HCT116 (cell line): ENCODE measurements around the gene GPX1. TPM values are rescaled to one million over a fixed set of nuclear protein-coding genes. Genes with fewer than 3 reads are reported as not detected.
A peak's percentile ranks its signal among the peaks of the same experiment; 100 is the strongest.

Experiments used
- ATAC-seq: fragments of 200-7000 bp; cut with Tn5 transposase; 2 replicates; pipeline ENCODE4 v1.9.1; 2020; ENCODE audit warnings: mild to moderate bottlenecking, moderate library complexity
- BruUV-seq: library from RNA; stranded (reverse); fragments of 400-500 nt; replicated peaks from 2 replicates; lab custom pipeline; 2021; lab: Mats Ljungman, UMichigan
- CTCF ChIA-PET: fragments of 300-600 bp; sonication (Branson Sonifier 250); formaldehyde crosslinking; loops from one replicate; lab custom pipeline; 2021; ENCODE audit warnings: antibody characterized with exemption; lab: Charles Lee
- POLR2A ChIA-PET: fragments of 300-600, 350-600 bp; sonication (Branson Sonifier 250); formaldehyde crosslinking; loops from one replicate; lab custom pipeline; 2021; ENCODE audit warnings: antibody characterized with exemption; lab: Charles Lee
- RAD21 ChIA-PET, 2 experiments: fragments of 300-600 bp; sonication (Branson Sonifier 250); formaldehyde crosslinking; loops; one replicate each; lab custom pipeline; 2023; ENCODE audit warnings: low total read pairs in 2 of 2; ENCODE audit not compliant: uncharacterized antibody in 2 of 2, unreplicated experiment in 2 of 2, low non-redundant PET in 1 of 2; lab: Charles Lee
- DNase-seq: peaks from one replicate; pipeline ENCODE4 v3.0.0-alpha.2; 2010; ENCODE audit warnings: low read depth, low spot score
- H2AFZ ChIP-seq: fragments of 200-600 bp; shearing (Covaris generic), sonication (generic); 2 replicates; pipeline ENCODE4 v1.6.1; 2017; ENCODE audit warnings: low read depth, mixed run types, mixed read lengths, antibody characterized with exemption, low read length; ENCODE audit not compliant: poor library complexity, severe bottlenecking
- H3K27ac ChIP-seq: 2 replicates; pipeline ENCODE4 v1.5.1; 2012; ENCODE audit warnings: low read depth, low read length
- H3K27me3 ChIP-seq: fragments of 200-600 bp; sonication (generic); 2 replicates; pipeline ENCODE4 v1.6.1; 2016; ENCODE audit warnings: mixed run types, low read length, mixed read lengths; ENCODE audit not compliant: insufficient read depth
- H3K36me3 ChIP-seq, 2 experiments: fragments of 200-500 bp in 1 of 2; fragments of 200-600 bp in 1 of 2; sonication (Bioruptor generic) in 1 of 2; sonication (generic) in 1 of 2; 2 replicates each; pipeline versions ENCODE4 v1.5.1 to v1.6.1; 2014 to 2016; ENCODE audit warnings: low read length in 2 of 2, inconsistent platforms in 1 of 2, mixed read lengths in 1 of 2, mixed run types in 1 of 2; ENCODE audit not compliant: insufficient read depth in 2 of 2, control insufficient read depth in 1 of 2
- H3K4me1 ChIP-seq, 2 experiments: fragments of 200-600 bp in 1 of 2; sonication (generic) in 1 of 2; 2 replicates each; pipeline versions ENCODE4 v1.5.1 to v1.6.1; 2012 to 2017; ENCODE audit warnings: low read length in 2 of 2, inconsistent platforms in 1 of 2, mild to moderate bottlenecking in 1 of 2, mixed read lengths in 1 of 2, mixed run types in 1 of 2, moderate library complexity in 1 of 2; ENCODE audit not compliant: insufficient read depth in 2 of 2, control insufficient read depth in 1 of 2
- H3K4me2 ChIP-seq: fragments of 200-600 bp; sonication (generic); 2 replicates; pipeline ENCODE4 v1.6.1; 2017; ENCODE audit warnings: mixed run types, low read length, mixed read lengths
- H3K4me3 ChIP-seq, 2 experiments: fragments of 200-600 bp in 1 of 2; sonication (generic) in 1 of 2; replicated peaks in 1 of 2; 2 replicates each; pipeline ENCODE4 v1.5.1; 2011 to 2016; ENCODE audit warnings: low read length in 2 of 2, control low read depth in 1 of 2, low read depth in 1 of 2, mild to moderate bottlenecking in 1 of 2, mixed read lengths in 1 of 2, mixed run types in 1 of 2
- H3K79me2 ChIP-seq: fragments of 200-600 bp; sonication (generic); 2 replicates; pipeline ENCODE4 v1.6.1; 2017; ENCODE audit warnings: mild to moderate bottlenecking, mixed run types, low read length, moderate library complexity, mixed read lengths; ENCODE audit not compliant: insufficient read depth
- H3K9ac ChIP-seq: fragments of 200-600 bp; sonication (generic); 2 replicates; pipeline ENCODE4 v1.6.1; 2016; ENCODE audit warnings: low read length, mixed read lengths
- H3K9me2 ChIP-seq: fragments of 200-600 bp; sonication (generic), shearing (Covaris generic); 2 replicates; pipeline ENCODE4 v1.6.1; 2017; ENCODE audit warnings: mixed run types, mild to moderate bottlenecking, moderate library complexity; ENCODE audit not compliant: insufficient read depth
- H3K9me3 ChIP-seq, 2 experiments: fragments of 200-500 bp in 1 of 2; fragments of 200-600 bp in 1 of 2; sonication (Bioruptor generic) in 1 of 2; sonication (generic) in 1 of 2; 2 replicates each; pipeline ENCODE4 v1.6.1; 2014 to 2017; ENCODE audit warnings: low read length in 2 of 2, mixed read lengths in 2 of 2, inconsistent platforms in 1 of 2, low read depth in 1 of 2, mild to moderate bottlenecking in 1 of 2, mixed run types in 1 of 2, moderate library complexity in 1 of 2; ENCODE audit not compliant: control insufficient read depth in 1 of 2, insufficient read depth in 1 of 2
- H4K20me1 ChIP-seq: fragments of 200-600 bp; sonication (generic), shearing (Covaris generic); 2 replicates; pipeline ENCODE4 v1.6.1; 2017; ENCODE audit warnings: mixed run types, mild to moderate bottlenecking, moderate library complexity; ENCODE audit not compliant: insufficient read depth
- EZH2 ChIP-seq: fragments of 200-600 bp; sonication (generic); IDR thresholded peaks from 2 replicates; pipeline ENCODE4 v1.6.1; 2017; ENCODE audit warnings: antibody characterized with exemption, mixed run types
- EZH2phosphoT487 ChIP-seq: fragments of 200-600 bp; IDR thresholded peaks from 2 replicates; pipeline ENCODE4 v1.6.1; 2018; ENCODE audit warnings: antibody characterized with exemption, borderline replicate concordance
- FOSL1 ChIP-seq: IDR thresholded peaks from 2 replicates; pipeline ENCODE4 v1.6.1; 2012; ENCODE audit warnings: low read depth
- JUND ChIP-seq: IDR thresholded peaks from 2 replicates; pipeline ENCODE4 v1.6.1; 2012
- POLR2AphosphoS5 ChIP-seq: IDR thresholded peaks from 2 replicates; pipeline ENCODE4 v1.6.1; 2011; ENCODE audit warnings: mild to moderate bottlenecking, low read depth, low read length, moderate library complexity
- SRF ChIP-seq: IDR thresholded peaks from 2 replicates; pipeline ENCODE4 v1.6.1; 2012; ENCODE audit warnings: low read depth
- ZBTB33 ChIP-seq: IDR thresholded peaks from 2 replicates; pipeline ENCODE4 v1.6.1; 2011; ENCODE audit warnings: mild to moderate bottlenecking, low read length, moderate library complexity; ENCODE audit not compliant: insufficient replicate concordance; ENCODE audit errors: extremely low read depth
- intact Hi-C: fragments of 100-400 bp; cut with micrococcal nuclease; formaldehyde crosslinking; loops from 2 replicates; pipeline ENCODE4 v1.10.0; 2022
- total RNA-seq: library from RNA; stranded (reverse); gene quantifications from one replicate; pipeline ENCODE4 v1.2.1, GENCODE V29; 2021; ENCODE audit not compliant: unreplicated experiment
- TF ChIP-seq, protein P1 (sequence below), 3 experiments: fragments of 200-600 bp in 1 of 3; sonication (generic) in 1 of 3; IDR thresholded peaks in 2 of 3; conservative IDR thresholded peaks in 1 of 3; 2 replicates each; pipeline ENCODE4 v1.5.1; 2012 to 2017; ENCODE audit warnings: low read depth in 2 of 3, low read length in 2 of 3, antibody characterized with exemption in 1 of 3, borderline replicate concordance in 1 of 3, control low read depth in 1 of 3, mild to moderate bottlenecking in 1 of 3, mixed read lengths in 1 of 3, mixed run types in 1 of 3, moderate library complexity in 1 of 3; ENCODE audit not compliant: insufficient read depth in 1 of 3

GPX1 gene
- total RNA-seq, 1 experiment from 2014 or later = 330 TPM

GRCh38 chr3:49359623-49360022 lies 1.5 kb upstream of the GPX1 start:
- Histone ChIP-seq H3K79me2 (peaks cover 54% of the 10 kb centered on the region), H3K9ac (peak overlapping the region; percentile 71), H3K36me3 (peaks cover 18 to 46% of the 10 kb centered on the region in 2 experiments; a peak in 3 of 4 replicates), H3K4me1 (peaks cover 15 to 31% of the 10 kb centered on the region in 2 experiments), H2AFZ (no peak overlapping the region), H3K27ac (peak overlapping the region; percentile 99), H3K4me2 (peak overlapping the region; percentile 83), H3K9me3 (no peaks in the 10 kb centered on the region), H4K20me1 (no peaks in the 10 kb centered on the region), H3K27me3 (no peaks in the 10 kb centered on the region), H3K4me3 (peak overlapping the region in 1 of 2 experiments; percentile 64; a peak in 3 of 4 replicates), H3K9me2 (no peaks in the 10 kb centered on the region)
- BruUV-seq = no TSS peak
- no peak for DNase-seq
- ATAC-seq = no peak
- TF ChIP-seq ZBTB33 (no peak), EZH2phosphoT487 (no peak), JUND (no peak), EZH2 (no peak), SRF (no peak), FOSL1 (peak; percentile 20; the same call in 1 of the 2 replicates), POLR2AphosphoS5 (peak; percentile 24; the same call in 1 of the 2 replicates)
- TF ChIP-seq, protein P1, sequence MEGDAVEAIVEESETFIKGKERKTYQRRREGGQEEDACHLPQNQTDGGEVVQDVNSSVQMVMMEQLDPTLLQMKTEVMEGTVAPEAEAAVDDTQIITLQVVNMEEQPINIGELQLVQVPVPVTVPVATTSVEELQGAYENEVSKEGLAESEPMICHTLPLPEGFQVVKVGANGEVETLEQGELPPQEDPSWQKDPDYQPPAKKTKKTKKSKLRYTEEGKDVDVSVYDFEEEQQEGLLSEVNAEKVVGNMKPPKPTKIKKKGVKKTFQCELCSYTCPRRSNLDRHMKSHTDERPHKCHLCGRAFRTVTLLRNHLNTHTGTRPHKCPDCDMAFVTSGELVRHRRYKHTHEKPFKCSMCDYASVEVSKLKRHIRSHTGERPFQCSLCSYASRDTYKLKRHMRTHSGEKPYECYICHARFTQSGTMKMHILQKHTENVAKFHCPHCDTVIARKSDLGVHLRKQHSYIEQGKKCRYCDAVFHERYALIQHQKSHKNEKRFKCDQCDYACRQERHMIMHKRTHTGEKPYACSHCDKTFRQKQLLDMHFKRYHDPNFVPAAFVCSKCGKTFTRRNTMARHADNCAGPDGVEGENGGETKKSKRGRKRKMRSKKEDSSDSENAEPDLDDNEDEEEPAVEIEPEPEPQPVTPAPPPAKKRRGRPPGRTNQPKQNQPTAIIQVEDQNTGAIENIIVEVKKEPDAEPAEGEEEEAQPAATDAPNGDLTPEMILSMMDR (IDR thresholded peaks at IDR 0.05 in 2 of 3, conservative IDR thresholded peaks at IDR 0.05 in 1 of 3; ENCODE audit: borderline replicate concordance in 1 of 3, insufficient read depth in 1 of 3, low read depth in 2 of 3, low read length in 2 of 3) = no peak
- ChIA-PET POLR2A (interaction anchor here (1.0 kb wide), 1 partner anchor 10 kb away, joined by 3 read pairs; no protein-coding TSS in a partner anchor), RAD21 (no interaction called here), CTCF (interaction anchor here (0.9 to 1.4 kb wide), 2 partner anchors 19 to 89 kb away, joined by 4 to 5 read pairs; partner anchors contain the start of gene USP4)
- intact Hi-C loops = loop anchor here (2.0 to 5.0 kb wide), 2 partner anchors 53 to 187 kb away; partner anchors contain the start of genes KLHDC8B and TCTA
